Endothelial cell (in vitro differentiated cells): ENCODE measurements around the gene PIP4K2B. TPM values are rescaled to one million over a fixed set of nuclear protein-coding genes. Genes with fewer than 3 reads are reported as not detected.

Experiments used
- DNase-seq: peaks from one replicate; pipeline ENCODE4 v3.0.0; 2021; ENCODE audit warnings: low spot score
- H3K27ac Mint-ChIP-seq: one replicate; pipeline ENCODE4 v1.8.0; 2021; ENCODE audit warnings: mixed read lengths, inconsistent platforms; ENCODE audit not compliant: unreplicated experiment
- H3K27me3 Mint-ChIP-seq: one replicate; pipeline ENCODE4 v1.8.0; 2021; ENCODE audit warnings: mild to moderate bottlenecking, moderate library complexity, mixed read lengths, inconsistent platforms; ENCODE audit not compliant: unreplicated experiment
- H3K36me3 Mint-ChIP-seq: one replicate; pipeline ENCODE4 v1.8.0; 2021; ENCODE audit warnings: mild to moderate bottlenecking, low read depth, mixed read lengths, inconsistent platforms; ENCODE audit not compliant: unreplicated experiment
- H3K4me1 Mint-ChIP-seq: one replicate; pipeline ENCODE4 v1.8.0; 2021; ENCODE audit warnings: mild to moderate bottlenecking, mixed read lengths, inconsistent platforms; ENCODE audit not compliant: unreplicated experiment
- H3K4me3 Mint-ChIP-seq: one replicate; pipeline ENCODE4 v1.8.0; 2021; ENCODE audit warnings: mild to moderate bottlenecking, mixed read lengths, inconsistent platforms; ENCODE audit not compliant: unreplicated experiment
- H3K9me3 Mint-ChIP-seq: one replicate; pipeline ENCODE4 v1.8.0; 2021; ENCODE audit warnings: mixed read lengths, inconsistent platforms; ENCODE audit not compliant: unreplicated experiment
- total RNA-seq: library from RNA; stranded (reverse); fragmentation: NEBNext Ultra II Directional; extraction: Animal tissue kit (Norgen Biotek cat#: 25700); gene quantifications from one replicate; pipeline ENCODE4 v1.2.1, GENCODE V29; 2021; ENCODE audit not compliant: unreplicated experiment
- TF ChIP-seq, protein P1 (sequence below): fragments of 200-600 bp; sonication (generic); IDR thresholded peaks from one replicate; pipeline ENCODE4 v1.5.0; 2021; ENCODE audit warnings: antibody characterized with exemption; ENCODE audit not compliant: unreplicated experiment

PIP4K2B gene
- total RNA-seq, 1 donor from 2014 or later, result 91.7 TPM

DNA sequence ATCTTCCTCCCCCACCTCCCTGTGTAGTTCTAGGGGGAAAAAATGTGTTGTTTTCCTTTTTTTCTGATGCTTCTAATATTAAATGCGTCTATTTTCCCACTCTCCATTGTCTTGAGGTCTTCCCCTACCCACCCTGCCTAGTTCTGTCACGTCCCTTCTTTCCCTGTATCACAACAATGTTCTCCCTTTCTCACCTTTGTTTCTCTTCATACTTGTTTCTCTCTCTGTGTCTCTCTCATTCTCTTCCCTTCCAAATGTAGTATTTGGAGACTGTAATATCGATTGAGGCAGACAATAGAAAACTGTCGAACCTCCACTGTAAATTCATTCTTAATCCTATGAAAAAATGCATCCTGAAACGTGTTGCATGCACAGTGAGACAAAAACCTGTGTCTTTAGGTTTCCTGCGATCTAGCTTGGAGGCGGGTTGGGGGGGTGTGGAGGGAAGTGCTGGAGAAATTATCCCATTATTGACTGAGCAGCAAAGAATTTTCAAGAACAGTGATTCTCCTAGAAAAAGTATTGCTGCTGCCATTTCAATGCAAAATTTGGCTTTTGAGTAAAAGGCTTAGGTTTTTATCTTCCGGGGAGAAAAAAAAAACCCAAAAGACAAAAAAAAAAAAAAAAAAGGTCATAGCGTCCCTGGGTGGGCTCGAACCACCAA, 48.1 kb downstream of the PIP4K2B start:
- peaks cover 15% of the 10 kb centered on the region for H3K27me3 Mint-ChIP-seq
- H3K9me3 Mint-ChIP-seq, result no peaks in the 10 kb centered on the region
- DNase-seq, result no peak
- TF ChIP-seq, protein P1, sequence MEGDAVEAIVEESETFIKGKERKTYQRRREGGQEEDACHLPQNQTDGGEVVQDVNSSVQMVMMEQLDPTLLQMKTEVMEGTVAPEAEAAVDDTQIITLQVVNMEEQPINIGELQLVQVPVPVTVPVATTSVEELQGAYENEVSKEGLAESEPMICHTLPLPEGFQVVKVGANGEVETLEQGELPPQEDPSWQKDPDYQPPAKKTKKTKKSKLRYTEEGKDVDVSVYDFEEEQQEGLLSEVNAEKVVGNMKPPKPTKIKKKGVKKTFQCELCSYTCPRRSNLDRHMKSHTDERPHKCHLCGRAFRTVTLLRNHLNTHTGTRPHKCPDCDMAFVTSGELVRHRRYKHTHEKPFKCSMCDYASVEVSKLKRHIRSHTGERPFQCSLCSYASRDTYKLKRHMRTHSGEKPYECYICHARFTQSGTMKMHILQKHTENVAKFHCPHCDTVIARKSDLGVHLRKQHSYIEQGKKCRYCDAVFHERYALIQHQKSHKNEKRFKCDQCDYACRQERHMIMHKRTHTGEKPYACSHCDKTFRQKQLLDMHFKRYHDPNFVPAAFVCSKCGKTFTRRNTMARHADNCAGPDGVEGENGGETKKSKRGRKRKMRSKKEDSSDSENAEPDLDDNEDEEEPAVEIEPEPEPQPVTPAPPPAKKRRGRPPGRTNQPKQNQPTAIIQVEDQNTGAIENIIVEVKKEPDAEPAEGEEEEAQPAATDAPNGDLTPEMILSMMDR, result no peak
- peak overlapping the region; percentile 96 for H3K27ac Mint-ChIP-seq
- H3K4me1 Mint-ChIP-seq, result peaks cover 42% of the 10 kb centered on the region
- peaks cover 22% of the 10 kb centered on the region for H3K36me3 Mint-ChIP-seq
- peak overlapping the region; percentile 98 for H3K4me3 Mint-ChIP-seq

DNA sequence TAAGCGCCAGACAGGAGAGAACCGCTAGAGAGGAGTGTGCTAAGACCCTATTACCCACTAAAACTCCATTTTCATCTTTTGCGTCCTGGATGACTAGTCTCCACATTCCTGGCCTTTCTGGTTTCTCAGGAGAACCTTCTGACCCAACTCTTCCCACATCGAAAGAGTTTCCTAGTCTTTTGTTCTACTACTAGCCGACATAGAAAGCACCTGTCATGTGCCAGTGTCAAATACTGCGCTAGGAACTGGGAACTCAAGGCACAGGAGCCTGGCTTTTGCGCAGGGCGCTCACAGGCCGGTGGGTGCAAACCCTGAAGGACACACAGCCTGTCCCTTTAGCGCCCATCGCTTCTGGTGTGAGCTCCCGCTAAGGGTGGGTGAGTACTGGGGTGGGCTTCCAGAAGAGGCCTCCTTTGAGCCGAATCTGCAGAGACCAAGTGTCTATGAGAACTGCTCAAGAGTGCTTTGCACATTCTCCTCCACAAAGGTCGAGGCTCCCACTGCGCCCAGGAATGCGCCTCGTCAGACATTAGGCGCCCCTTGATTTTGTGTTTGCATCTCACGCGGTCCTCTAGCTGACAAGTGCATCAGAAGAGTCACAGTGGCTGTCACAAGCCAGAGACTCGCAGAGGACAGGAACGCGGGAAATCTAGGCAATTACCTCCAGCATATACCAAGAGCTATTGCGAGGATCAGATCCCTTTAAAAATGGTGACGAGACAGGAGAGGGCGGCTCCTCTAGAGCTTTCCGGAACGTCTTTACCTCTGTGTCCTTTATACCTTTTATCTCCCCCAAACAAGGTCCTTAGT, 48.8 kb downstream of the PIP4K2B start:
- no peak for DNase-seq
- H3K9me3 Mint-ChIP-seq, result no peaks in the 10 kb centered on the region
- peak overlapping the region; percentile 44 for H3K27ac Mint-ChIP-seq

DNA sequence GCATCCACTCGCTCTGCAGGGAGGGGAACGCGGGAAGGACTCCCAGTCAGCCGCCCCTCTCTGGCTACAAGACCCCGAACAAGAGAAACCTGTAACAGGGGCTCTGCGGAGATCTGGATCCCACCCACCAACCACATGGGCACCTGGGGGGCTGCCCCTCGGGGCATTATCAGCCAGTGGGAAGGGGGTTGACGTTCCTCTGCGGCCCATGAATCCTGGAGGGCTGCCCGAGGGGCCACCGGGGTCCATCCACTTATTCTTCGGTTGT, 49.4 kb downstream of the PIP4K2B start:
- H3K27me3 Mint-ChIP-seq, result peaks cover 15% of the 10 kb centered on the region

More for the DNA sequence above, 48.8 kb downstream of the PIP4K2B start:
- Mint-ChIP-seq H3K27me3 (peaks cover 15% of the 10 kb centered on the region), H3K4me3 (peak overlapping the region; percentile 98), H3K4me1 (peaks cover 49% of the 10 kb centered on the region), H3K36me3 (peaks cover 21% of the 10 kb centered on the region)
- TF ChIP-seq, protein P1, result no peak

DNA sequence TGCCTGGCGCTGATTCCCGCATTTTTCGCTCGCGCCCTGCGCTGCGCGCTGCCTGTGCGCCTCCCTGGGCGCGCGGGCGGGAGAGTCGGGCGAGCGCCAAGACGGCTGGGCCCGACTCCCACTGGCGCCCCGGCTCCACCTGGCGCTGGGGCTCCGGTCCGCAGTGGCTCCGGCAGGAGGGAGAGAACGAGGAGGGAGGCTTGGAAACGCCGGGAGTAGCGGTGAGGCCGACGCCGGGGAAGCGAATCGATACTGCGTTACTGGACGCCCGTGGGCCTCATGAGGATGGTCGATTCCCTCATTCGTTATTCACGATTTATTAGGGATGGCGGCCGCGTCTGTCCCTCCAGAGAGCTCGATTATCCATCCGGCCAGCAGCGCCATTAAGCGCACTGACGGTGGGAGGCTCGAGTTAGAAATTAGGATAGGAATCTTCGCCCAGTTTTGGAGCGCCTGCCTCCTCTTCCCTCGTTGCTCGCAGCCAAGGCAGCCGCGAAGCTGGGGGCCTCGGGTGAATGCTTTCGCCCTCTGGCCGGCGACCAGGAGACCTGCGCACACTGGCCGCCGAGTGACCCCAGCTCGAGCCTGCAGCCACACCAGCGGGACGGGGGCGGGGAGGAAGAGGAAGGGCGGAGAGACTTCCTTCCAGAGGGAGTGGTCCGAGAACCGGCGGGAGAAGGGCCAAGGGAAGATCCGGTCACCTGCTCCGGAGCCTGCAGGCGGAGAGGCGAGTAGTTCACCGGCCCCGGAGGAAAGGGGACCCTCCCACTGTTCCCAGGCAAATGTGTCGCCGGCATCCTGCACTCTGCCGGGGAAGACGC, 49.9 kb downstream of the PIP4K2B start:
- peaks cover 51% of the 10 kb centered on the region for H3K4me1 Mint-ChIP-seq
- H3K4me3 Mint-ChIP-seq, result peak overlapping the region; percentile 98
- H3K36me3 Mint-ChIP-seq, result peaks cover 25% of the 10 kb centered on the region
- TF ChIP-seq, protein P1, result no peak
- peak; percentile 59 for DNase-seq
- no peaks in the 10 kb centered on the region for H3K9me3 Mint-ChIP-seq
- H3K27ac Mint-ChIP-seq, result no peak overlapping the region
- peaks cover 21% of the 10 kb centered on the region for H3K27me3 Mint-ChIP-seq

More for the DNA sequence above, 49.4 kb downstream of the PIP4K2B start:
- H3K36me3 Mint-ChIP-seq, result peaks cover 21% of the 10 kb centered on the region
- peak overlapping the region; percentile 98 for H3K4me3 Mint-ChIP-seq
- H3K9me3 Mint-ChIP-seq, result no peaks in the 10 kb centered on the region
- DNase-seq, result no peak
- TF ChIP-seq, protein P1, result no peak
- peaks cover 50% of the 10 kb centered on the region for H3K4me1 Mint-ChIP-seq
- H3K27ac Mint-ChIP-seq, result no peak overlapping the region
